ENCODE results near the gene CSGALNACT2.
"Not testable (repeated sequence)": the region's sequence is repeated elsewhere in the genome, so short reads cannot be mapped to it uniquely, and the experiment has no call there.

The CSGALNACT2 gene

GRCh38 chr10:43153901-43154300, 15.7 kb downstream of the CSGALNACT2 start:
- no peak for DNase-seq

- DNase-seq = no peak
These were observed 17.0 kb downstream of the CSGALNACT2 start for GRCh38 chr10:43155221-43155620.

DNA sequence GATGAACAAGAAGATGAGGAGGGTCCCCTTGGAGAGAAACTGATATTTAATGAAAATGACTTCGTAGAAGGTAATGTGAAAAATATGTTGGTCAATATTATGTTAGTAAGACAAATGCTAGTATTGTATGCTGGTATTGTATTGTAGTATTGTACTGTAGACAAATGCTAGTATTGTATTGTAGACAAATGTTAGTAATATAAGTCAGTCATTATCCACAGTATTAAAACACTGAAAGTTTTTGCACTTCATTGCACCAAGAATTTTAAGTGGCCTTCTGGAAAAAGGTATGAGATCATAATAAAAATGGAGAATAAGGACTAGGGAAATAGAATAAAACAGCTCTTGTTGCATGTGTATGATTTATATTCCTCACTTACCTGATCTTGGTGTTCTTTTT, 17.5 kb downstream of the CSGALNACT2 start:
- no peak for DNase-seq

DNA sequence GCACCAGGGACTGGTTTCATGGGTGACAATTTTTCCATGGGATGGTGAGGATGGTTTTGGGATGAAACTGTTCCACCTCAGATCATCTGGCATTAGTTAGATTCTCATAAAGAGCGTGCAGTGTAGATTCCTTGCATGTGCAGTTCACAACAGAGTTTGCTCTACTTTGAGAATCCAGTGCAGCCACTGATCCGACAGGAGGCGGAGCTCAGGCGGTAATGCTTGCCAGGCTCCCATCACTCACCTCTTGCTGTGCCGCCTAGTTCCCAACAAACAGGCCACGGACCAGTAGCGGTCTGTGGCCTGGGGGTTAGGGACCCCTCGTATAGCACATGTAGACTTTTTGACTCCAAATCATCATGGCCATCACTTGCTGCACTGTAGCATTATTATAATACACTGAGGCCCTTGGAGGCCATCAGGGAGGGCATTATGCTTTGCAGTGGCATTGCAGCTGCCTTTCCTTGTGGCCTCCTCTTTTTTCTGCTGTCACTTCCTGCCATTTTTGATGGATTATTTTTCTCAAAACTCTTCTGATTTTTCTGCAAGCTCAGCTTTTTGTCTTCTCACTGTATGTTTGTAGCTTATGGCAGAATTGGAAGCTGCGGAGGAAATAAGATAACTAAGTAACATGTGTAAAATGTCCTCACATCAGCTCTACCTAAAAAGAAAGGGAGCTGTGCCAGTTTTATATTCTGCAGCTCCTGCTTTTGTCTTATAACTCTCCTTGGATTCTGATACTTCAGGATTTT, 18.5 kb downstream of the CSGALNACT2 start:
- no peak for DNase-seq

- DNase-seq = no peak
These were observed 20.4 kb downstream of the CSGALNACT2 start for GRCh38 chr10:43158636-43159035.

- DNase-seq = no peak
These were observed 22.0 kb downstream of the CSGALNACT2 start for GRCh38 chr10:43160046-43160920.

DNA sequence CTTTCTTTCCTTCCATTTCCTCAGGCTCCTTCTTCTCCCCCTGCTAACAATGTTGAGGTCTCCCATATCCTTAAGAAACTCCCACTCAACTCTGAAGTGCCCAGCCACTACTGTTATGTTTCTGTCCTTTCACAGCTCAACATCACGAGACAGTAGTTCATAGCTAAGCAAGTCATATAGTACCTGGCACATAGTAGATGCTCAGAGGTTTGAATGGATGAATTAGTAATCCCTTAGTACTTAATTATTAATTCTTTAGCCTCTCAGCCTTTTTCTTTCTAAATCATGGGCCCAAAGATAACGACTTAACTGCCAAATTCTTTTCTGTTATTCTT, 22.6 kb downstream of the CSGALNACT2 start:
- no peak for DNase-seq

DNA sequence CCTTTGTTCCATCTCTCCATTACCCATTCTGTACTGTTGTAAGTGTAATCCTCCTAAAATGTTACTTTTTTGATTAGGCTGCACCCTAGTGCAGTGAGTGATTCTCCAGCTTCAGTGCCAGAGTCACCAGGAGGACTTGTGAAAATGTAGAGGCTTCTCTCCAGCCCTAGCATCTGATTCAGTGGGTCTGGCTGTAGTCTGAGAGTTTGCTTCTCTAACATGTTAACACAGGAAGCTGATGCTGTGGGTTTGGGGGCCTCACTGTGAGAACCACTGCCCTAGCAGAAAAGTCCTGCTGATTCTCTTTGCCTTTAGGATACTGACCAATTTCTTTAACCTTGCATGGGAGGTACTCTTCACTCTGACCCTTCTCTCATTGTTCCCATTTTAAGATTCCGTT, 24.4 kb downstream of the CSGALNACT2 start:
- DNase-seq = no peak

- DNase-seq = no peak
These were observed 28.1 kb downstream of the CSGALNACT2 start for GRCh38 chr10:43166207-43166879.

- DNase-seq = no peak
These were observed 28.7 kb downstream of the CSGALNACT2 start for GRCh38 chr10:43166880-43167497.

- no peak for DNase-seq
These were observed 29.2 kb downstream of the CSGALNACT2 start for GRCh38 chr10:43167498-43167889.

GRCh38 chr10:43170491-43170890, 32.2 kb downstream of the CSGALNACT2 start:
- DNase-seq = no peak

GRCh38 chr10:43172645-43173044, 34.4 kb downstream of the CSGALNACT2 start:
- DNase-seq = no peak

DNA sequence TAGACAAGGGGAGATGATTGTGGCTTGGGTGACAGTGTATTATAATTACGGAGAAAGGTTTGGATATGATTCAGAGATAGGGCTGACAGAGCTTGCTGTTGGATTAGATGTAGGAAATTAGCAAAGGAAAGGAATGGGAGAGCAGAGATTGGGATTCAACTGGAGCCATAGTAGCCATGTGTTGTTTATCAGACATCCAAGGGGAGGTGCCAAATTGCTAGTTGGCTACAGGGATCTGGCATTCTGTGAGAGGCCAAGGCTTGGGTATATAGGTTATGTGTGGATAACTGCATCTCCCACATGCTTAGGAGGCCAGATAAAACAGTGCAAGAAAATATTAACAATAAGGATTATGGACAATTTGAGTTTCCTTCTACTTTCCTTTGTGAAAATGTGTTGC, 34.9 kb downstream of the CSGALNACT2 start:
- DNase-seq = no peak

- no peak for DNase-seq
These were observed 36.7 kb downstream of the CSGALNACT2 start for GRCh38 chr10:43174969-43175368.

- no peak for DNase-seq
These were observed 38.0 kb downstream of the CSGALNACT2 start for GRCh38 chr10:43176271-43176670.

DNA sequence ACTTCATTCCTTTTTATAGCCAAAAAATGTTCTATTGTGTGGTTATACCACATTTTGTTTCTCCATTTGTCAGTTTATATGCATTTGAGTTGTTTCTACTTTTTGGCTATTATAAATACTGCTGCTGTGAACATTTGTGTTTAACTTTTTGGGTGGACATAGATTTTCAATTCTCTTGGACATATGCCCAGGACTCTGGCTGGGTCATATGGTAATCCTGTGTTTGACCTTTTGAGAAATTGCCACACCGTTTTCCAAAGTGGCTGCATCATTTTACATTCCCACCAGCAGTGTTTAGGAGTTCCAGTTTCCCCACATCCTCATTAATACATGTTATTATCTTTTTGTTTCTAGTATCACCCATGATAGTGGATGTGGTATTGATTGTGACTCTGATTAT, 39.4 kb downstream of the CSGALNACT2 start:
- no peak for DNase-seq

DNA sequence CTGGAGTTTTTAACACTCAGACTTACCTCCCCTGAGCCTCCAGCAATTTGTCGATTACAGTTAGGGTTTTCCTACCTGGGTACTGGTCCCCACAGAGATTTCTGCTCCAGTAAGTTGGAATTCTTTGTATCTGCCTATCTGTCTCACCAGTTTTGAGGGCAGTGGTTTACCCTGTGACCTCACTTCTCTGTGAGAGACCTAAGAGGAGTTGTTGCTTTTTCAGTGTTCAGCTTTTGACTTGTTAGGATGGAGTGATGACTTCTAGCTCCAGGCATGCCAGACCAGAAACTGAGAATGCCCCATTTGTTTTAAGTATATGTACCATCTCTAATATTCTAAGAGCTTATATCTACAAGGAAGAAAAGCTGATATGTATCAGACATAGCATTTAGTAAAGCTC, 42.9 kb downstream of the CSGALNACT2 start:
- DNase-seq = no peak

DNA sequence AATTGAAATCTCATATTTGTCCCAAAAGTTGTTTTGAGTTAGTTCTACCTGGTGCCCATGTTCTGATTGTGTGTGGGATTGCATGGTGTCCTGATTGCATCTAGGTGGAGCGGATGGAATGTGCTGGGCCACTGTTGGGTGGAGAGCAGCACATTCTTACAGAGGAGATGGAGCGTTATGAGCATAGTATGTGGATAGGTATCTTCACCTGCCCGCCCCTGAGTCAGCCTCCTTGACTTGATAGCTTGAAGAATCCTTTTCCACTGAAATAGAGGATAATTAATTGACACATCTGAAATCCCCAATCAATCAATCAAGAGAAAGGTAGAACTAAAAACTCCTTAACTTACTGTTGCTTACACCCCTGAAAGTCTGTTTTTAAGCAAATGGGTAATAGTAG, 45.5 kb downstream of the CSGALNACT2 start:
- DNase-seq = not testable (repeated sequence)

DNA sequence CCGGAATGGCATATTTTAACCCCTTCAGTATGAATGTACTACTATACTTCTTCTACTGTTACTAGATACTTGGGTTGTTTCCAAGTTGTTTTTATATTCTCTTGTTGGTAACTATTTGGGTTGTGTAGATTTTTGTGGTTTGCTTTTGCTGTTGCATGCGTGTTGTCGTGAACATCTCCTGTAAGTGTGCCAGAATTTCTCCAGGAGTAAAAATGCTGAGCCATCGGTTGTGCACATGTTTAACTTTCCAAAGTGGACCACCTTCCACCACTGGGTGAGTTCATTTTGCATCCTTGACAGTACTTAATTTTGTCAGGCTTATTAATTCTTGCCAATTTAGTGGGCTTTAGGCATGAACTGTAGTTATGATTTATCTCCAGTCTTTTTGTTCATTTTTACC, 47.9 kb downstream of the CSGALNACT2 start:
- no peak for DNase-seq

DNA sequence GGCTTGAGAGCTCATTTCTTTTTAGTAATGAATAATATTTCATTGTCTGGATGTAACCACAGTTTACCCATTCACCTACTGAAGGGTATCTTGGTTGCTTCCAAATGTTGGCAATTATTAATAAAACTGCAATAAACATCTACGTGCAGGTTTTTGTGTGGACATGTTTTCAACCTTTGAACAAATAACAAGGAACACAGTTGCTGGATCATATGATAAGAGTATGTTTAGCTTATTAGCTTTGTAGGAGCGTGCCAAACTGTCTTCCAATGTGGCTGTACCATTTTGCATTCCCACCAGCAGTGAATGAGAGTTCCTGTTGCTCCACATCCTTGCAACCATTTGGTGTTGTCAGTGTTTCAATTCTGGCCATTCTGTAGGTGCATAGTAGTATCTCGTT, 49.0 kb downstream of the CSGALNACT2 start:
- no peak for DNase-seq

DNA sequence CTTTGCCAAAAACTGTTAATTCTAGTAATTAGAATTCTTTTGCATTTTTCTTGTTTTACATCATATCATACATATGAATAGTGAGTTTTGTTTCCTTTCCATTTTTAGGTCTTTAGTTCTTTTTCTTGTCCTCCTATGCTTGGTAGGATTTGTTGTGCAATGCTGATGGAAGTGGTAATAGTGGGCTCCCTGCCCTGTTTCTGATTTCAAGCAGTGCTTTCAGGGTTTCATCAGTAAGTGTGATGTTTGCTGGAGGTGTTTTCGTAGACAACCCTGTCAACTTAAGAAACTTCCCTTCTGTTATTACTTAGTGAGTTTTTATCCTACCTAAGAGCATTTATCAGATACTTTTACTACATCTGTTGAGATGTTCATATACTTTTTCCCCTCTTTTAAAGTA, 50.5 kb downstream of the CSGALNACT2 start:
- DNase-seq = no peak

DNA sequence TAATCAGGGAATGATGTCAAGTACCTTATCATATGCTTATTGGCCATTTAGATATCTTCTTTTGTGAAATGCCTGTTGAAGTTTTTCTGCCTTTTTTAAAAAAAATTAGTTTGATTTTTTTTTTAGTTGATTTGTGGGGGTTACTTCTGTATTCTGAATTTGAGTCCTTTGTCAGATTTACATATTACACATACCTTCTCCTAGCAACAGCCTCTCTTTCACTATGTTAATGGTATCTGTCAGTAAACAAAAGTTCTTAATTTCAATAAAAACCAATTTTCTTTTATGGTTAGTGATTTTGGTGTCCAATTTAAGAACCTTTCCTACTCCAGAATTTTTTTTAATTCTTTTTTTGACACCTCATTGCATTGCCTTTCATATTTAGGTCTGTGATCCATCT, 52.0 kb downstream of the CSGALNACT2 start:
- no peak for DNase-seq
